CD14-positive monocyte (primary cell): ENCODE results near the gene GNL1. TPM values are rescaled to one million over a fixed set of nuclear protein-coding genes. Genes with fewer than 3 reads are reported as not detected.

Experiments
- DNase-seq, 3 donors: peaks; one replicate each; pipeline ENCODE4 v3.0.0-alpha.2; 2011 to 2022
- H2AFZ ChIP-seq: 2 replicates; pipeline ENCODE4 v1.6.0; 2012; ENCODE audit warnings: mild to moderate bottlenecking, low read depth, low read length, inconsistent platforms; ENCODE audit not compliant: insufficient read depth, poor library complexity, severe bottlenecking
- H3K27ac ChIP-seq, 2 donors: 1 replicate in 1 of 2; 2 replicates in 1 of 2; pipeline ENCODE4 v1.5.1; 2012 to 2013; ENCODE audit warnings: low read length in 2 of 2, control low read depth in 1 of 2, inconsistent platforms in 1 of 2, low read depth in 1 of 2, mild to moderate bottlenecking in 1 of 2
- H3K27me3 ChIP-seq, 2 donors: one replicate each; pipeline versions ENCODE4 v1.6.0 to v1.6.1; 2011 to 2013; ENCODE audit warnings: low read length in 2 of 2; ENCODE audit not compliant: control insufficient read depth in 2 of 2, insufficient read depth in 2 of 2
- H3K36me3 ChIP-seq, 2 donors: replicated peaks in 1 of 2; 1 replicate in 1 of 2; 2 replicates in 1 of 2; pipeline versions ENCODE4 v1.5.1 to v1.6.1; 2012 to 2013; ENCODE audit warnings: low read length in 2 of 2, control low read depth in 1 of 2, inconsistent platforms in 1 of 2, mild to moderate bottlenecking in 1 of 2; ENCODE audit not compliant: insufficient read depth in 2 of 2, control insufficient read depth in 1 of 2
- H3K4me1 ChIP-seq, 2 donors: 1 replicate in 1 of 2; 2 replicates in 1 of 2; pipeline versions ENCODE4 v1.5.1 to v1.6.1; 2012 to 2013; ENCODE audit warnings: low read length in 2 of 2, control low read depth in 1 of 2, inconsistent platforms in 1 of 2, mild to moderate bottlenecking in 1 of 2, moderate library complexity in 1 of 2; ENCODE audit not compliant: insufficient read depth in 2 of 2, control insufficient read depth in 1 of 2
- H3K4me2 ChIP-seq: replicated peaks from 2 replicates; pipeline ENCODE3; 2012; ENCODE audit warnings: low read length, moderate library complexity, mild to moderate bottlenecking; ENCODE audit not compliant: poor library complexity, severe bottlenecking; ENCODE audit errors: extremely low read depth
- H3K4me3 ChIP-seq, 3 experiments: fragments of 200-600 bp in 1 of 3; sonication (generic) in 1 of 3; replicated peaks in 1 of 3; 1 replicate in 2 of 3; 2 replicates in 1 of 3; pipeline ENCODE4 v1.5.1; 2011 to 2013; ENCODE audit warnings: low read length in 3 of 3, mild to moderate bottlenecking in 3 of 3, control low read depth in 2 of 3, low read depth in 2 of 3, inconsistent platforms in 1 of 3, moderate library complexity in 1 of 3
- H3K79me2 ChIP-seq: 2 replicates; pipeline ENCODE4 v1.6.0; 2012; ENCODE audit warnings: mild to moderate bottlenecking, control low read depth, inconsistent platforms, low read length, moderate library complexity; ENCODE audit not compliant: insufficient read depth
- H3K9ac ChIP-seq: 2 replicates; pipeline ENCODE4 v1.6.0; 2017; ENCODE audit warnings: low read length, mild to moderate bottlenecking; ENCODE audit not compliant: insufficient read depth, poor library complexity, severe bottlenecking
- H3K9me3 ChIP-seq, 2 donors: replicated peaks in 1 of 2; 1 replicate in 1 of 2; 2 replicates in 1 of 2; pipeline versions ENCODE4 v1.5.1 to v1.6.1; 2012 to 2013; ENCODE audit warnings: low read length in 2 of 2, control low read depth in 1 of 2; ENCODE audit not compliant: control insufficient read depth in 1 of 2, insufficient read depth in 1 of 2
- H4K20me1 ChIP-seq: 2 replicates; pipeline ENCODE4 v1.6.0; 2012; ENCODE audit warnings: mild to moderate bottlenecking, low read length, control low read depth, moderate library complexity; ENCODE audit not compliant: insufficient read depth
- H3K27ac Mint-ChIP-seq, 7 donors: one replicate each; pipeline ENCODE4 v1.8.0; 2020; ENCODE audit warnings: mild to moderate bottlenecking in 7 of 7, mixed read lengths in 7 of 7, moderate library complexity in 6 of 7, inconsistent platforms in 2 of 7
- H3K27me3 Mint-ChIP-seq, 3 donors: one replicate each; pipeline ENCODE4 v1.8.0; 2021 to 2022; ENCODE audit warnings: low read depth in 3 of 3, mild to moderate bottlenecking in 3 of 3, mixed read lengths in 3 of 3, moderate library complexity in 3 of 3, inconsistent platforms in 1 of 3
- H3K36me3 Mint-ChIP-seq, 2 donors: one replicate each; pipeline ENCODE4 v1.8.0; 2020; ENCODE audit warnings: mixed read lengths in 2 of 2, inconsistent platforms in 1 of 2, mild to moderate bottlenecking in 1 of 2
- H3K4me1 Mint-ChIP-seq: one replicate; pipeline ENCODE4 v1.8.0; 2020; ENCODE audit warnings: mild to moderate bottlenecking, mixed read lengths
- H3K4me3 Mint-ChIP-seq, 2 donors: one replicate each; pipeline ENCODE4 v1.8.0; 2020; ENCODE audit warnings: mild to moderate bottlenecking in 2 of 2, mixed read lengths in 2 of 2, moderate library complexity in 1 of 2
- H3K9me3 Mint-ChIP-seq, 7 donors: one replicate each; pipeline ENCODE4 v1.8.0; 2020 to 2022; ENCODE audit warnings: mixed read lengths in 7 of 7, mild to moderate bottlenecking in 6 of 7, moderate library complexity in 6 of 7, inconsistent platforms in 2 of 7
- CTCF ChIP-seq: fragments of 200-600 bp; IDR thresholded peaks from one replicate; pipeline ENCODE4 v1.8.0; 2022; ENCODE audit warnings: antibody characterized with exemption, mild to moderate bottlenecking
- whole genome bisulfite sequencing: methylation state at CpG from one replicate; pipeline ENCODE4 v1.1.5; 2013; ENCODE audit warnings: missing lambda C conversion rate; ENCODE audit not compliant: insufficient coverage; 5-methylcytosine and 5-hydroxymethylcytosine counted together
- intact Hi-C, 2 donors: fragments of 100-400 bp; cut with micrococcal nuclease; formaldehyde crosslinking; loops; one replicate each; pipeline versions ENCODE4 v1.15.0 to v1.15.1; 2023
- polyA plus RNA-seq, 3 donors: library from polyadenylated mRNA; depleted of rRNA in 1 of 3; unstranded in 2 of 3; stranded (reverse) in 1 of 3; fragments of 300-500 nt in 2 of 3; fragments of >200 nt in 1 of 3; fragmentation: Illumina TruSeq in 2 of 3; gene quantifications; 1 replicate in 2 of 3; 2 replicates in 1 of 3; pipeline ENCODE4 v1.2.3, GENCODE V29; 2012 to 2021

The GNL1 gene
- polyA plus RNA-seq, 3 donors = 10.3 to 13.4 (median 12.9) TPM

- H3K4me1 ChIP-seq = no peaks in the 10 kb centered on the region
- no peaks in the 10 kb centered on the region for H3K4me1 Mint-ChIP-seq
- H3K9me3 Mint-ChIP-seq = peaks cover 0 to 2% (median 0%) of the 10 kb centered on the region in 7 donors
- no peak overlapping the region for H2AFZ ChIP-seq
- H3K4me2 ChIP-seq = no peak overlapping the region
- H3K27me3 Mint-ChIP-seq = peaks cover 0 to 2% (median 2%) of the 10 kb centered on the region in 3 donors
- DNase-seq = no peak
- peak overlapping the region in 2 of 7 donors; percentile 38 to 46 for H3K27ac Mint-ChIP-seq
- no peak overlapping the region for H3K9ac ChIP-seq
- peak overlapping the region in 1 of 2 donors; percentile 45 for H3K27ac ChIP-seq
- H3K79me2 ChIP-seq = no peaks in the 10 kb centered on the region
- H3K9me3 ChIP-seq = no peaks in the 10 kb centered on the region
- intact Hi-C loops = loop anchor here in 1 of 2 donors (10.0 kb wide), 1 partner anchor 46 kb away; no protein-coding TSS in a partner anchor
- H3K4me3 ChIP-seq = no peak overlapping the region
- no peaks in the 10 kb centered on the region for H3K27me3 ChIP-seq
- no peak for TF ChIP-seq CTCF
- peaks cover 67 to 94% of the 10 kb centered on the region in 2 donors for H3K36me3 Mint-ChIP-seq
- H3K4me3 Mint-ChIP-seq = no peak overlapping the region
- H4K20me1 ChIP-seq = peaks cover 31% of the 10 kb centered on the region
- WGBS = no CpG with 5 or more reads among the region's 1 CpG
- H3K36me3 ChIP-seq = peaks cover 62 to 92% of the 10 kb centered on the region in 2 donors
These were observed 34.7 kb upstream of the GNL1 start for GRCh38 chr6:30591008-30591407.

GRCh38 chr6:30590509-30590908 lies 34.2 kb upstream of the GNL1 start:
- peaks cover 0 to 2% (median 0%) of the 10 kb centered on the region in 7 donors for H3K9me3 Mint-ChIP-seq
- no peaks in the 10 kb centered on the region for H3K27me3 ChIP-seq
- no peak overlapping the region for H2AFZ ChIP-seq
- H3K27ac Mint-ChIP-seq = peak overlapping the region in 1 of 7 donors; percentile 42
- no peak overlapping the region for H3K4me2 ChIP-seq
- H3K79me2 ChIP-seq = no peaks in the 10 kb centered on the region
- peak overlapping the region in 1 of 2 donors; percentile 45 for H3K27ac ChIP-seq
- peaks cover 67 to 96% of the 10 kb centered on the region in 2 donors for H3K36me3 ChIP-seq
- no peak overlapping the region for H3K9ac ChIP-seq
- intact Hi-C loops = loop anchor here in 1 of 2 donors (10.0 kb wide), 1 partner anchor 46 kb away; no protein-coding TSS in a partner anchor
- TF ChIP-seq CTCF = no peak
- H3K9me3 ChIP-seq = no peaks in the 10 kb centered on the region
- no peak overlapping the region for H3K4me3 ChIP-seq
- H3K4me1 ChIP-seq = no peaks in the 10 kb centered on the region
- peaks cover 72 to 97% of the 10 kb centered on the region in 2 donors for H3K36me3 Mint-ChIP-seq
- no peaks in the 10 kb centered on the region for H3K4me1 Mint-ChIP-seq
- peaks cover 31% of the 10 kb centered on the region for H4K20me1 ChIP-seq
- H3K27me3 Mint-ChIP-seq = peaks cover 0 to 2% (median 2%) of the 10 kb centered on the region in 3 donors
- DNase-seq = no peak
- 100% methylated on average over 6 of the region's 8 CpGs for WGBS
- no peak overlapping the region for H3K4me3 Mint-ChIP-seq
